OCI-LY3 (cell line): ENCODE measurements around the gene MYOF.

ENCODE experiments used
- CTCF ChIP-seq: fragments of 200-600, 300-600 bp; sonication (generic); IDR thresholded peaks from 2 replicates; pipeline ENCODE4 v1.5.1; 2014; ENCODE audit warnings: antibody characterized with exemption, low read length, low read depth
- EZH2phosphoT487 ChIP-seq: fragments of 200-600 bp; shearing (Covaris generic); IDR thresholded peaks from 2 replicates; pipeline ENCODE4 v1.6.1; 2018; ENCODE audit warnings: antibody characterized with exemption, mixed run types, low read depth

- TF ChIP-seq EZH2phosphoT487 (no peak), CTCF (no peak)
Observed at GRCh38 chr10:93437086-93437945, 44.8 kb downstream of the MYOF start.
